ENCODE results near the gene CAPG.

- no peak for TF ChIP-seq CTCF (optimal IDR thresholded peaks at IDR 0.05 in 1 of 3, IDR thresholded peaks at IDR 0.05 in 1 of 3, conservative IDR thresholded peaks at IDR 0.05 in 1 of 3; ENCODE audit: extremely low read depth in 1 of 3, insufficient read depth in 2 of 3, low read length in 3 of 3)
- TF ChIP-seq EZH2 (IDR thresholded peaks at IDR 0.05; ENCODE audit: low read length) = no peak
Observed at GRCh38 chr2:85455552-85456090, 45.5 kb upstream of the CAPG start.

Measured in keratinocyte (primary cell).